GM18498 (cell line): ENCODE measurements around the gene CELF5.

Source experiments
- ATAC-seq: cut with Tn5 transposase; IDR thresholded peaks from one replicate; pipeline ENCODE4 v1.9.1; 2021; ENCODE audit warnings: mild to moderate bottlenecking, moderate library complexity; ENCODE audit not compliant: unreplicated experiment

Gene CELF5

DNA sequence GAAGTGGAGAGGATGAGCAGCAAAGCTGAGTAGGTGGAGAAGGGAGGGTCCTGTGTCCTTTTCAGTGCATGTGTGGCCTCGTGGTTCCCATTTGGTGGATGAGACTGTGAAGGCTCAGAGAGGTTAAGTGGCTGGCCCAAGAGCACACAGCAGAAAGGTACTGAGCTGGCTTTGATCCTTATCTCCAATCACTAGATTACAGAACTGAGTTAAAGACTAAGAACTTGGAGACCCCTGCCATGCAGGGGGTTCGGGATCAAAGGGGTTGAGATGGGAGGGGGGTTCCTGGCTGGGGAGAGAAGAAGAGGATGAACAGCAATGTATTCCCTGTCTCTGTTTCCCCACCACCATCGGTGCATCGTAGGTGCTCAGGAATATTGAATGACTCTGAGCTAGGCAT lies 11.8 kb downstream of the CELF5 start:
- ATAC-seq: no peak

DNA sequence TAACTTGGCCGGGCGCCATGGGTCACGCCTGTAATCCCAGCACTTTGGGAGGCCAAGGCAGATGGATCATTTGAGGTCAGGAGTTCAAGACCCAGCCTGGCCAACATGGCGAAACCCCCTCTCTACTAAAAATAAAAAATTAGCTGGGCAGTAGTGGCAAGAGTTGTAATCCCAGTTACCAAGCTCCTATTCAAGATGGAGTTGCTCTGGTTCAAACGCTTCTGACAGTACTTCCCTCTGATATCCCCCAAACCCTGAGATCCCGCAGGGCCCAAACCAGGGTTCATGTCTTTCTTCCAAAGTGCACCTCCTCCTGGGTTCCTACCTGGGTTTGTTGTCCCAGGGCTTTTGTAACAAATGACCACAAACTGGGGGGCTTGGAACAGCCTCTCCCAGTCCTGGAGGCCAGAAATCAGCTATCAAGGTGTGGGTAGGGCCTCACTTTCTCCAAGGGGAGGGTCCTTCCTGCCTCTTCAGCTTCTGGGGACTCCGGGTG lies 13.7 kb downstream of the CELF5 start:
- no peak for ATAC-seq

DNA sequence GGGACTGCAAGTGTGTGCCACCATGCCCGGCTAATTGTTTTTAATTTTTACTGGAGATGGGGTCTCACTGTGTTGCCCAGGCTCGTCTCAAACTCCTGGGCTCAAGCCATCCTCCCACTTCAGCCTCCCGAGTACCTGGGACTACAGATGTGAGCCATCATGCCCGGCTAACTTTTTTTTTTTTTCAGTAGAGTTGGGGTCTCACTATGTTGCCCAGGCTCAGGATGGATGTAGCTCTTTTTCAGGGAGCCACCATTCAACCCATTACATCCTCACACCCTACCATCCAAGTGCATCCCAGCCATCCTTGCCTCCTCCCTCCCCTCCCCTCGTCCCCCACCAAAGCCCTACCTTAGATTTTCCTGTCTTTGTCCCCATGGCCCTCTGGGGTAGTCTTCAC lies 14.9 kb downstream of the CELF5 start:
- no peak for ATAC-seq

DNA sequence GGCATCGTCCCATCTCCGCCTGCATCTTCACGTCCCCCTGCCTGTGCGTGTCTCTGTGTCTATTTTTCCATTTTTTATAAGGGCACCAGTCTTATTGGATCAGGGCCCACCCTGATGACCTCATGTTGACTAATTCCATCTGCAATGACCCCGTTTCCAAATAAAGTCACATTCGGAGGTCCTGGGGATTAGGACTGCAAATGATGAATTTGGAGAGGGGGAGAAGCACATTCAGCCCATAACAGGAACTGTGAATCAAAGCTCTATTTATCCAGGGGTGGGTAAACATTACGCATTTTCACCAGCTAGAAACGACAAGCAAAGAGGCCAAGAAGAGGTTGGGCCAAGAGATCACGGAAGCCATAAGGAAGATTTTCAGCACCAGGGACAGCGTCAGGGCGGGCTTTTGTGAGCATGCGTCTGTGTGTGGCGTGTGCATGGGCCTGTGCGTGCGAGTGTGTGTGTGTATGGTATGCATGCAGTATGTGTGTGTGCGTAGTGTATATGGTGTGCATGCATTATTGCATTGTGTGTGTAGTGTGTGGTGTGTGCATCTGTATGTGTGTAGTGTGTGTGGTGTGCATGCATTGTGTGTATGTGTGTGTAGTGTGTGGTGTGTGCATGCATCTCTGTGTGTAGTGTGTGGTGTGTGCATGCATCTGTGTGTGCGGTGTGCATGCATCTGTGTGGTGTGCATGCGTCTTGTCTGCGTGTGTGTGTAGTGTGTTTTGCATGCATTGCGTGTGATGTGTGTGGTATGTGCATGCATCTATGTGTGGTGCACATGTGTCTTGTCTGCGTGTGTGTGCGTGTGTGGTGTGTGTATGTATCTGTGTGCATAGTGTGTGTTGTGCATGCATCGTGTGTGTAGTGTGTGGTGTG lies 19.6 kb downstream of the CELF5 start:
- no peak for ATAC-seq

DNA sequence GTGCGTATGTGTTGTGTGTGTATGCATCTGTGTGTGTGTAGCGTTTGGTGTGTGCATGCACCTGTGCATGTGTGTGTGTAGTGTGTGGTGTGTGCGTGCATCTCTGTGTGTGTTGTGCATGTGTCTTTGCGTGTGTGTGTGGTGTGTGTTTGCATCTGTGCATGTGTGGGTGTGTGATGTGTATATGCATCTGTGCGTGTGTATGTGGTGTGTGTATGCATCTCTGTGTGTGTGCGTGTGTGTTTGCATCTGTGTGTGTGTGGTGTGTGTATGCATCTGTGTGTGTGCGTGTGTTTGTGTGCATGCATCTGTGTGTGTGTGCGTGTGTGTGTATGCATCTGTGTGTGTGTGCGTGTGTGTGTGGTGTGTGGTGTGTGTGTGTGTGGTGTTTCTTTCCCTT lies 20.6 kb downstream of the CELF5 start:
- no peak for ATAC-seq

DNA sequence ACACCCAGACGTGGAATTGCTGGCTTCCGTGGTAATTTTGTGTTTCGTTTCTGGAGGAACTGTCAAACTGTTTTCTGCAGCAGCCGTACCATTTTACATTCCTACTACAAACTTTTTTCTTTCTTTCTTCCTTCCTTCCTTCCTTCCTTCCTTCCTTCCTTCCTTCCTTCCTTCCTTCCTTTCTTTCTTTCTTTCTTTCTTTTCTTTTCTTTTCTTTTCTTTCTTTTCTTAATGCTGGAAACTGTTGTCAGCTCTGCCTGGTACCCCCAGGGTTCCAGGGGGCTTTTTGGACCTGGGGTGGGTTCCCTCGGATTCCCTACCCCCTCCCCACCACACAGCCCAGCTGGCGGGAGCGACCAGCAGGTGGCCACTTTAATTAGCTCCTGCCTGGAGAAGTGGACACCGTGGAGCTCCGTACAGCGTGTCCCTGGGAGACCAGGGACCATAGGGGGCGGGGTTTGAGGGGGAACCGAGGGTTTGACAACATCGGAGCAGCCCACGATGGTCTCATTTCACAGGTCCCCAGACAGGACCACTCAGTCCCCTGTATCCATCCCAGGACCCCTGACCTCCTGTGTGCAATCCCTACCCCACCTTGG lies 24.4 kb downstream of the CELF5 start:
- no peak for ATAC-seq

DNA sequence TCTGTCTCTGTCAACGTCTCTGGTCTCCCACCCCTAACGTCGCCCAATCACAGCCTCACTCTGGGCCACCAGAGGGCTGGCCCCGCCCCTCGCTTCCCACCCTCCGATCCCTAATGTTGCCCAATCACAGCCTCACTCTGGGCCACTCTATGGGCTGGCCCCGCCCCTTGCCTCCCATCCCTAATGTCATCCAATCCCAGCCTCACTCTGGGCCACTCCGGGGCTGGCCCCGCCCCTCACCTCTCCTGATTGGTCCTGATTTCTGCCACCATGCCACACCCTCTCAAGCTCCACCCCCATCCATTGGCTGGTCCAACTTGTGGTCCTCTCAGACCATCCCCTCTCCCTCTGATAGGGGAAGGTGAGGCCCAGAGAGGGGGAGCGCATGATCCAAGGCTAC lies 24.9 kb downstream of the CELF5 start:
- ATAC-seq: no peak

DNA sequence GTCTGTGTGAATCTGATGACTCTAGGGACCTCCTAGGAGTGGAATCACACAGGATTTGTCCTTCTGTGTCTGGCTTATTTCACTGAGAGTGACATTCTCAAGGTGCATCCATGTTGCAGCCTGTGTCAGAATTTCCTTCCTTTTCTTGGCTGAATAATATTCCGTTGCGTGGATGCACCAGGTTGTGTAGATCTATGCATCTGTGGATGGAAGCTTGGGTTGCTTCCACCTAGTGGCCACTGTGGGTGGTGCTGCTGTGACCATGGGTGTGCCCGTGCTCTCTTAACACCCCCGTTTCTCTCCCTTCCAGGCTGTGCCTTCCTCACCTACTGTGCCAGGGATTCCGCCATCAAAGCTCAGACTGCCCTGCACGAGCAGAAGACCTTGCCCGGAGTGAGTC lies 26.2 kb downstream of the CELF5 start:
- no peak for ATAC-seq

DNA sequence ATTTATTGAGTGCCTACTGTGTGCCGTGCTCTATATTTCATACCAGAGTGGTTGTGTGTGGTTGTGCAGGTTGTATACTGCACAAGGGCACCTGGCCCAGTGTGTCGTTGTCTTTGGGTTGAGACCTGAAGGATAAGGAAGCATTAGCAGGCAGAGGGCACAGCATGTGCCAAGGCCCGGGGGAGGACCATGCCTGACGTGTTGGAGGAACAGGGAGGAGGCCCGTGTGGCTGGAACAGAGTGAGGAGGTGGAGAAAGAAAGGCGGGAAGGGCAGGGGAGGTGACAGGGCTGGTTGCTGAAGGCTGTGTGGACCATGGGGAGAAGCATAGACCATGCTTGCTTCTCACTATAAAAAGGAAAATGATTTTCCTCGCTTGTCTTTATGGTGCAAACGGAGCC lies 26.8 kb downstream of the CELF5 start:
- no peak for ATAC-seq

DNA sequence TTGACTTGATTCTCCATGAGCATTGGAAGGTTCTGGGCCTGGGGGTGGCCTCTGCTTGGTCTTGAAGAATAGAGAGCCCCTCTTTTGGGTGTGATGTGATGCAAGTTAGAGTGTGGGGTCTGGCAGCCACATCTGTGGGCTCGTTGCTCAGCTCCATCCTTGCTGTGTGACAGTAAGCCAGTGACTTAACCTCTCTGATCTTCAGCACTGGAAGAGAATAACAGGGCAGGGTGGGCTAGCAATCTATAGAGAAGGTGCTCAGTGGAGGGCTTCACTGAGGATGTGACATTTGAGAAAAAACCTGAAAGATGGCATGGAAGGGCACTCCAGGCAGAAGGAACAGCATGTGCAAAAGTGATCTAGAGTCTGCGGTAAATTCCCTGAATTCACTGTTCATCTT lies 28.2 kb downstream of the CELF5 start:
- no peak for ATAC-seq

DNA sequence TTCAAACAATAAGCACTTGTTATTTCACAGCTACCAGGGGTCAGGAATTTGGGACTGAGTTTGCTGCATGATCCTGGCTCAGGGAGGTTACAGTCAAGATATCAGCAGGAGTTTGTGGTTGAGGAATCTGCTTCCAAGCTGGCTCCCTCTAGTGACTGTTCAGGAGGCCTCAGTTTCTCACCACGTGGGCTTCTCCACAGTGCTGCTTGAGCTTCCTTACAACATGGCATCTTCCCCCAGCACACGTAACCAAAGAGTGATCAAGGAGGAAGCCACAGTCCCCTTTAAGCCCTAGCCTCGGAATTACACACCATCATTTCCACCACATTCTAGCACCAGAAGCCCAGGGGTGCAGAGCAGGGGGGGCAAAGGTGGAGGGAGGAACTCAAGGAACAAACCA lies 28.8 kb downstream of the CELF5 start:
- no peak for ATAC-seq

DNA sequence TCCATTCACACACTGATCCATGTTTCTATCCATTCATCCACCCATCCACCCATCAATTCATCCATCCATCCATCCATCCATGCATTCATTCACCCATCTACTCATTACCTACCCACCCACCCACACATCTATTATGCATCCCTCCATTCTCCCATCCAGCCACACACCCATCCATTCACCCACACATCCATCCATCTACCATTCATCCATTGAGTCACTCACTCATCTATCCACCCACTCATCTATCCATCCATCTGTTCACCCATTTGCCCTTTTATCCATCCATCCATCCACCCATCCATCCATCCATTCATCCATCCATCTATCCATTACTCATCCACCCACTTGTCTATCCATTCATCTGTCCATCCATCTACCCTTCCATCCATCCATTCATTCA lies 30.1 kb downstream of the CELF5 start:
- ATAC-seq: no peak

DNA sequence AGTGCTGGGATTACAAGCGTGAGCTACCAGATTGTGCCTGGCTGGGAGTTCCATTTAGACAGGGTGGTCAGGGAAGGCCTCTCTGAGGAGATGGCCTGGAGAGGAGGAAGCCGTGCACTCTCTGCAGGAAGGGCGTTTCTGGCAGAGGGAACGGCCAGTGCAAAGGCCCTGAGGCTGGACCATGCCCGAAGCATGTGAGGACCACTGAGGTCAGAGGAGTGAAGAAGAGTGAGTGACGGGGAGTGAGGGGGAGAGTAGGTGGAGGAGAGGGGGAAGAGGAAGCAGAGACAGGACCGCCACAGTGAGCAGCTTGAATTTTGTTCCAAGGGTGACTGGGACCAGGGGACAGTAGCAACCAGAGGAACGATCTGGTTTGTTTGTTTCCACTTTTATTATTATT lies 32.6 kb downstream of the CELF5 start:
- no peak for ATAC-seq

DNA sequence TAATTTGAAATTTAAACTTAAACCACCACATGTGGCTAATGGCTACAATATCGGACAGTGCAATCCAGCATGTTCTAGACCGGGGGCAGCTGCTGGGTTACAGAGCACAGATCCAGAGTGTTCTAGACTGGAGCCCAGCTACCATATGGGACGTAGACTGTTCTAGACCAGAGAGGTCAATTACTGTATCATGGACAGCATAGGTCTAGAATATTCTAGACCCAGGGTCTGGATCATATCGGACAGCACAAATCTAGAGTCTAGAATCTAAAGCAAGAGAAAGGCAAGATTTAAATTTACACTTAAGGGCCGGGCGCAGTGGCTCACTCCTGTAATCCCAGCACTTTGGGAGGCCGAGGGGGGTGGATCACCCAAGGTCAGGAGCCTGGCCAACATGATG lies 37.9 kb downstream of the CELF5 start:
- ATAC-seq: no peak

DNA sequence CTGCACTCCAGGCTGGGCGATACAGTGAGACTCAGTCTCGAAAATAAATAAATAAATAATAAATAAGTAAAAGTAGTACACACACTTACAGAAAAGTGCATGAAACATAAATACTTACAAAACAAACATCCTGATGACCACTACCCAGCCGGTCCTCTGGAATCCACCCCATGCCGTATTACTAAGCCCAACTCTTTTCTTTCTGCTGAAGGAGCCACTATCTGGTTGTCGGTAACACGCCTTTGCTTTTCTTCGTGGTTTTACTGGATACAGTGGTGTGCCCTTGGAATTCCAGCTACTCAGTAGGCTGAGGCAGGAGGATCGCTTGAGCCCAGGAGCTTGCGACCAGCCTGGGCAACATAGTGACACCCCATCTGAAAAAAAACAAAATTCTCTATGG lies 39.4 kb downstream of the CELF5 start:
- ATAC-seq: no peak

DNA sequence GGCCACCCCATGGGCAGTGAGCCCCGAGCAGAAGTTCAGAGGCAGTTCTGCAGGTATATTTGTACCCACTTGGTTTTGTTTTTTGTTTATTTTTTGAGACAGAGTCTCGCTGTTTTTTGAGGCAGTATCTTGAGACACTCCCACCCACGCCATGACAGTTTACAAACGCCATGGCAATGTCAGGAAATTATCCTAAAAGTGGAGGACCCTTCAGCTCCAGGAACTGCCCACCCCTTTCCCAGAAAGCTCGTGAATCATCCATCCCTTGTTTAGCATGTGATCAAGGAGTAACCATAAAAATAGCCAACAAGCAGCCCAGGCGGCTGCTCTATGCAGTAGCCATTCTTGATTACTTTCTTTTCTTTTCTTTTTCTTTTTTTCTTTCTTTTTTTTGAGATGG lies 41.0 kb downstream of the CELF5 start:
- ATAC-seq: no peak

DNA sequence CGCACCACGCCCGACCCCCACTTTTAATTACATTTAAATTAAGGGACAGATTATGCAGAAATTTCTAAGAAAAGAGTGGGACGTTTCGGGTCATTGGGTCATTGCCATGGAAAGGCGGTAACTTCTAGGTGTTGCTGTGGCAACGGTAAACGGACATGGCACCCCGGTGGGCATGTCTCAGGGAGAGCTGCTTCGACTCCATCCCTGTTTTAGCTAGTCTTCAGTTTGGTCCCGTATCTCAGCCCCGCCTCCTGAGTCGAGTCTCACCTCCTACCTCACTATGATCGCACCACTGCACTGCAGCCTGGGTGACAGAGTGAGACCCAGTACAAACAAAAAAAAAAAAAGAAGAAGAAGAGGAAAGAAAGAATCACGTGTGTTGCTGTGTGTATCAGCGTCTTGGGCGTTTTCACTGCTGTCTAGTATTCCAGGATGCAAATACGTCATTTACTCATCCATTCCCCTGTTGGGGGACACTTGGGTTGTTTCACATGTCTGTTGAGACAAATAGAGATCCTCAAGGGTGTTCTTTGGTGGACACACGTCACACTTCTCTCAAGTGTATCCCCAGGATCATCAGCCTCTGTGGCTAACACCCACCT lies 41.7 kb downstream of the CELF5 start:
- no peak for ATAC-seq

DNA sequence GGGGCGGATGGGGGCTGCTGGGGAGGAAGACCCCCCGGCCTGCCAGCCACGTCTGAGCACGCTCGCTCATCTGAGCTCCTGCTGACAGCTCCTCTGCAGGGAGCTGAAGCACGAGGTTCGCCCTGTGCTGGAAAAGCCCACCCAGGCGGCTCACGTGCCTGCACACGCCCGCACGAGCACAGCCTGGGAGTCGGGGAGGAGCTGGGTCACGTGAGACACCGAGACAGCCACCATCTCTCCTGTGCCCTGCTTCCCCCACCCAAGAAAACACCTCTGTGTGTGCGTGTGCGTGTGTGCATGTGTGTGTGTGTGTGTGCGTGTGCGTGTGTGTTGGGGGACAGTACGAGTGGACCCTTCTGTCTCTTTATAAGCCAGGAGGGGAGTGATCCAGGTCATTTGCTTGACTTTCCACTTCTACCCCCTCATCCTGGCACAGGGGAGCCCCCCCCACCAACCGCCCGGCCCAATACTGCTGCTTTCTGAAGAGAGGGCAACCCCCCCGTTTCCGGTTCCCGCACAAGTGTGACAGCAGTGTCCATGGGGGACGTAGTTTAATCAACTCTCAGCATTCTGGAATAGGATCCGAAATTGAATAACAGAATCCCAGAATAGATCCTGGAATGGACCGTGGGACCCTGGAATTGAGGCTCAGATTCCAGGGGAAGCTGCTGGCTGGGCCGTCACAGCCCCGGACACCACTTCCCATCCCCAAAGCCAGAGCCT lies 42.5 kb downstream of the CELF5 start:
- ATAC-seq: no peak

DNA sequence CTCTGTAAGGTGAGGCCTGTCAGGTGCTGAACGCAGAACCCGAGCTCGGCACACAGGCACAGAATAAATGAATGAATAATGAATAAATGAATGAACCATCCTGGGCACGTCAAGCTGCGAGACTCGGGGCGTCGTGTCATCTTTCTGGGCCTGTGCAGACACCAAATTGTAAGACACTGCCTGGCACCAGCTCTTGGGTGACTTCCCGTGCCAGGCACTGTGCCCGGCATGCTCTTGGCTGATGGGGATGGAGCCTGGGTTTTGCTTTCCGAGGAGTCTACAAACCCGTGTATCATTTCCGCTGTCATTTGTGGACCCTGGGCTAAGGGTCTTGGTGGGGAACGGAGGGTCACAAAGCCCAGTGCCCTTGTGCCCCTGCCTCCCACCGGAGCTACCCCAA lies 43.9 kb downstream of the CELF5 start:
- ATAC-seq: no peak

DNA sequence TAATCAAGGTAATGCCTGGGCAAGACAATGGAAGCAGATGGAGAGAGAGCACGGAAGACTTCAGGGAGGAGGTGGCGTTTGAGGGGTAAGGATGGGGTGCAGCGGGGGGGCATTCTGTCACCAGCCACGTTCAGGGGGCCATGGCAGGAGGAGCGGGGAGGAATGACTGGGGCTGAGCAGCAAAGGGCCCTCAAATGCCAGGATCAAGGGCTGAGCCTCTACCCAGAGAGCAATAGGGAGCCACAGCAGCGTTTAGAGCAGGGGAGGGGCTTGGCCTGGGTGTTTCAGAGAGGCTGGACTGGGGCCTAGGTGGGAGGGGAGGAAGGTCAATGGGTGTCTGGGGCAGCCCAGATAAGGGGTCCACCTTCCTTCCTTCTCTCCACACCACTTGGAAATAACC lies 44.3 kb downstream of the CELF5 start:
- ATAC-seq: no peak

DNA sequence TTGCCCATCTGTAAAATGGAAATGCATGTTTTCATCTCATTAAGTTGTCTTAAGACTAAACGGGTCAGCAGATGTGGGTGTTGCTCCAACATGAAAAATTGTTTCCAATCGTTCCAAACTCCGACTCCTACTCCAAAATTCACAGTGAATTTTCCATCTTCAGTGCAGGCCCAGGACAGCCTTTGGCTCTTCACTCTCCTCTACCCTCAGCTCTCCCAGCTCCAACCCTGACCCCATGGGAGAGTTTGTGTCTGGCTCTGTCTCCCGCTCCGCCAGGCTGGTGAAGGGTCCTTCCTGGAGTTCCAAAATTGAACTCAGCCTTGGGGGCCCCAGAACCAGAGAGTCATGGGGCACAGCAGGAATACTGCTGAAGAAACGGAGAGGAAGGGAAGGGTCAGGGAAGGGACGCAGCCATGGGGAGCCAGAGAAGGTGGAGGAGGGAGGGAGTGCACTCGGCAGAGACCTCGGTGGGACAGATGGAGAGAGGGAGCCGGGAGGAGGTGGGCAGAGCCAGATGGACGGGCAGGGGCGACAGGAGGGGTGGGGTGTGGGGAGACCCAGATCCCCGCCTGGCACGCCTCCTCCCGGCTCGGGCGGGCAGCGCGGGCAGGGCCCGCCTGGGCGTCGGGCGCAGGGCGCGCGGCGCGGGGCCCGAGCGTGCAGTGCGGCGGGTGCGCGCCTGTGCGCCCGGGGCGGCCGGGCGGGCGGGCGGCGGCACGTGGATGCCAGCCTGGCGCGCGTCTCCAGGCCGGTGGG lies 45.6 kb downstream of the CELF5 start:
- no peak for ATAC-seq
